ENCODE data around the gene PRTFDC1.

PRTFDC1 gene

GRCh38 chr10:24899571-24899970 is 52.8 kb downstream of the PRTFDC1 start:
- no peak for TF ChIP-seq FOXM1 (IDR thresholded peaks at IDR 0.05; ENCODE audit: borderline replicate concordance, low read depth)
- TF ChIP-seq RAD21 (IDR thresholded peaks at IDR 0.05; ENCODE audit: low read depth), result no peak
- TF ChIP-seq CEBPB (IDR thresholded peaks at IDR 0.05), result no peak
- TF ChIP-seq NFIC (IDR thresholded peaks at IDR 0.05), result no peak
- no peak for TF ChIP-seq CREB1 (IDR thresholded peaks at IDR 0.05; ENCODE audit: low read depth)
- no peak for TF ChIP-seq TCF12 (IDR thresholded peaks at IDR 0.05; ENCODE audit: low read depth)
- TF ChIP-seq TEAD4 (IDR thresholded peaks at IDR 0.05), result no peak
- no peak for TF ChIP-seq EP300 (IDR thresholded peaks at IDR 0.05; ENCODE audit: borderline replicate concordance)
- TF ChIP-seq YY1 (IDR thresholded peaks at IDR 0.05; ENCODE audit: low read depth), result no peak
- TF ChIP-seq ZBTB7A (IDR thresholded peaks at IDR 0.05; ENCODE audit: low read depth), result no peak

- TF ChIP-seq CEBPB (IDR thresholded peaks at IDR 0.05) (no peak), MAX (IDR thresholded peaks at IDR 0.05) (no peak), CREB1 (IDR thresholded peaks at IDR 0.05; ENCODE audit: low read depth) (no peak), REST (IDR thresholded peaks at IDR 0.05; ENCODE audit: low read depth) (no peak), ZBTB7A (IDR thresholded peaks at IDR 0.05; ENCODE audit: low read depth) (no peak), NFIC (IDR thresholded peaks at IDR 0.05) (no peak), USF1 (IDR thresholded peaks at IDR 0.05) (no peak), EP300 (IDR thresholded peaks at IDR 0.05; ENCODE audit: borderline replicate concordance) (no peak), EGR1 (IDR thresholded peaks at IDR 0.05) (no peak), TCF12 (IDR thresholded peaks at IDR 0.05; ENCODE audit: low read depth) (no peak), YY1 (IDR thresholded peaks at IDR 0.05; ENCODE audit: low read depth) (no peak), TAF1 (IDR thresholded peaks at IDR 0.05; ENCODE audit: low read depth) (no peak)
These were observed 53.9 kb downstream of the PRTFDC1 start for GRCh38 chr10:24898501-24898900.

GRCh38 chr10:24897326-24897926 is 55.0 kb downstream of the PRTFDC1 start:
- TF ChIP-seq REST (IDR thresholded peaks at IDR 0.05; ENCODE audit: low read depth) (no peak), TAF1 (IDR thresholded peaks at IDR 0.05; ENCODE audit: low read depth) (no peak), ZBTB7A (IDR thresholded peaks at IDR 0.05; ENCODE audit: low read depth) (no peak), MAX (IDR thresholded peaks at IDR 0.05) (no peak), FOXM1 (IDR thresholded peaks at IDR 0.05; ENCODE audit: borderline replicate concordance, low read depth) (no peak), NFIC (IDR thresholded peaks at IDR 0.05) (no peak), USF1 (IDR thresholded peaks at IDR 0.05) (no peak), TCF12 (IDR thresholded peaks at IDR 0.05; ENCODE audit: low read depth) (no peak), CEBPB (IDR thresholded peaks at IDR 0.05) (no peak)

GRCh38 chr10:24894728-24895127 is 57.7 kb downstream of the PRTFDC1 start:
- TF ChIP-seq TEAD4 (IDR thresholded peaks at IDR 0.05), result no peak
- no peak for TF ChIP-seq EGR1 (IDR thresholded peaks at IDR 0.05)
- no peak for TF ChIP-seq EP300 (IDR thresholded peaks at IDR 0.05; ENCODE audit: borderline replicate concordance)
- TF ChIP-seq YY1 (IDR thresholded peaks at IDR 0.05; ENCODE audit: low read depth), result no peak
- TF ChIP-seq NFIC (IDR thresholded peaks at IDR 0.05), result no peak
- TF ChIP-seq USF1 (IDR thresholded peaks at IDR 0.05), result no peak
- TF ChIP-seq CREB1 (IDR thresholded peaks at IDR 0.05; ENCODE audit: low read depth), result no peak
- no peak for TF ChIP-seq TAF1 (IDR thresholded peaks at IDR 0.05; ENCODE audit: low read depth)
- TF ChIP-seq MAX (IDR thresholded peaks at IDR 0.05), result no peak
- TF ChIP-seq TCF12 (IDR thresholded peaks at IDR 0.05; ENCODE audit: low read depth), result no peak
- TF ChIP-seq CEBPB (IDR thresholded peaks at IDR 0.05), result no peak
- no peak for TF ChIP-seq FOXM1 (IDR thresholded peaks at IDR 0.05; ENCODE audit: borderline replicate concordance, low read depth)
- no peak for TF ChIP-seq ZBTB7A (IDR thresholded peaks at IDR 0.05; ENCODE audit: low read depth)
- TF ChIP-seq REST (IDR thresholded peaks at IDR 0.05; ENCODE audit: low read depth), result no peak
- TF ChIP-seq RAD21 (IDR thresholded peaks at IDR 0.05; ENCODE audit: low read depth), result no peak
